NCI-H1930 (cell line): Measurements from ENCODE around the gene TRIM47.
A peak's percentile ranks its signal among the peaks of the same experiment; 100 is the strongest.

ENCODE experiments used
- DNase-seq, 2 experiments: peaks; one replicate each; lab custom pipeline; 2025; lab: John Stamatoyannopoulos, UW

TRIM47 gene

GRCh38 chr17:75832164-75832651 is 46.2 kb downstream of the TRIM47 start:
- DNase-seq: no peak

- DNase-seq: no peak
Measured at GRCh38 chr17:75831032-75831571, 47.3 kb downstream of the TRIM47 start.

GRCh38 chr17:75830164-75831031 is 48.0 kb downstream of the TRIM47 start:
- DNase-seq: no peak

- DNase-seq: no peak
Measured at GRCh38 chr17:75829747-75830146, 48.6 kb downstream of the TRIM47 start.

GRCh38 chr17:75828741-75829140 is 49.6 kb downstream of the TRIM47 start:
- DNase-seq: no peak

GRCh38 chr17:75828076-75828400 is 50.3 kb downstream of the TRIM47 start:
- no peak for DNase-seq

GRCh38 chr17:75827308-75828075 is 50.9 kb downstream of the TRIM47 start:
- DNase-seq: peak; percentile 66 to 76

GRCh38 chr17:75826561-75827307 is 51.6 kb downstream of the TRIM47 start:
- no peak for DNase-seq

- DNase-seq: no peak
Measured at GRCh38 chr17:75825748-75826370, 52.5 kb downstream of the TRIM47 start.

GRCh38 chr17:75825149-75825552 is 53.2 kb downstream of the TRIM47 start:
- no peak for DNase-seq

GRCh38 chr17:75824666-75825065 is 53.7 kb downstream of the TRIM47 start:
- DNase-seq: no peak
